HCT116 (cell line): ENCODE data around the gene KRTAP5-3.

Experiments
- CEBPB ChIP-seq: IDR thresholded peaks from 2 replicates; pipeline ENCODE4 v1.6.1; 2012; ENCODE audit warnings: low read depth
- EZH2 ChIP-seq: fragments of 200-600 bp; sonication (generic); IDR thresholded peaks from 2 replicates; pipeline ENCODE4 v1.6.1; 2017; ENCODE audit warnings: antibody characterized with exemption, mixed run types
- EZH2phosphoT487 ChIP-seq: fragments of 200-600 bp; IDR thresholded peaks from 2 replicates; pipeline ENCODE4 v1.6.1; 2018; ENCODE audit warnings: antibody characterized with exemption, borderline replicate concordance
- POLR2A ChIP-seq: IDR thresholded peaks from 2 replicates; pipeline ENCODE4 v1.7.0; 2011; ENCODE audit warnings: borderline replicate concordance; ENCODE audit not compliant: insufficient read depth, insufficient read length; ENCODE audit errors: extremely low read depth
- RAD21 ChIP-seq: IDR thresholded peaks from 2 replicates; pipeline ENCODE4 v1.6.1; 2012; ENCODE audit warnings: low read depth, mild to moderate bottlenecking
- ZNF274 ChIP-seq: fragments of 200-500 bp; sonication (Bioruptor generic); IDR thresholded peaks from 2 replicates; pipeline ENCODE4 v1.6.1; 2014; ENCODE audit warnings: mild to moderate bottlenecking, low read depth, low read length, inconsistent platforms
- TF ChIP-seq, protein P1 (sequence below), 3 experiments: fragments of 200-600 bp in 1 of 3; sonication (generic) in 1 of 3; IDR thresholded peaks in 2 of 3; conservative IDR thresholded peaks in 1 of 3; 2 replicates each; pipeline ENCODE4 v1.5.1; 2012 to 2017; ENCODE audit warnings: low read depth in 2 of 3, low read length in 2 of 3, antibody characterized with exemption in 1 of 3, borderline replicate concordance in 1 of 3, control low read depth in 1 of 3, mild to moderate bottlenecking in 1 of 3, mixed read lengths in 1 of 3, mixed run types in 1 of 3, moderate library complexity in 1 of 3; ENCODE audit not compliant: insufficient read depth in 1 of 3
- TF ChIP-seq, protein P2 (sequence below): IDR thresholded peaks from 2 replicates; pipeline ENCODE4 v1.6.1; 2012

DNA sequence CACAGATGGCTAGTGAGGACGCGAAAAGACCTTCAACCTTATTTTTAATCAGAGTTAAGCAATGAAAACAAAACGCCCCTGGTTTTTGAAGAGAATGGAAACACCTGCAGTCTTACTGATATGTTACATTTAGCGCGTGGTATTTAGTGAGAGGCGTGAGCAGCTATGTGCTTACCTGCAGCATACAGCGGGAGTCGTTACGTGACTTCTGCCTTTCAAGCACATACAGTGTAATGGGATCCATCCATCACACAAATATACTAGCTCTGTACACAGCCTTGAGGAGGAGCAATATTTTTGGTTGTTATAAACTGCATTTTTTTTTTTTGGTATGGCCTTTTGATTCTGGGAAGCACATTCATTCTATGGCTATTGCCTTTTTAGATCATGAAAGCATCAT is 15.6 kb downstream of the KRTAP5-3 start:
- TF ChIP-seq POLR2A = no peak
- no peak for TF ChIP-seq EZH2phosphoT487
- TF ChIP-seq, protein P1, sequence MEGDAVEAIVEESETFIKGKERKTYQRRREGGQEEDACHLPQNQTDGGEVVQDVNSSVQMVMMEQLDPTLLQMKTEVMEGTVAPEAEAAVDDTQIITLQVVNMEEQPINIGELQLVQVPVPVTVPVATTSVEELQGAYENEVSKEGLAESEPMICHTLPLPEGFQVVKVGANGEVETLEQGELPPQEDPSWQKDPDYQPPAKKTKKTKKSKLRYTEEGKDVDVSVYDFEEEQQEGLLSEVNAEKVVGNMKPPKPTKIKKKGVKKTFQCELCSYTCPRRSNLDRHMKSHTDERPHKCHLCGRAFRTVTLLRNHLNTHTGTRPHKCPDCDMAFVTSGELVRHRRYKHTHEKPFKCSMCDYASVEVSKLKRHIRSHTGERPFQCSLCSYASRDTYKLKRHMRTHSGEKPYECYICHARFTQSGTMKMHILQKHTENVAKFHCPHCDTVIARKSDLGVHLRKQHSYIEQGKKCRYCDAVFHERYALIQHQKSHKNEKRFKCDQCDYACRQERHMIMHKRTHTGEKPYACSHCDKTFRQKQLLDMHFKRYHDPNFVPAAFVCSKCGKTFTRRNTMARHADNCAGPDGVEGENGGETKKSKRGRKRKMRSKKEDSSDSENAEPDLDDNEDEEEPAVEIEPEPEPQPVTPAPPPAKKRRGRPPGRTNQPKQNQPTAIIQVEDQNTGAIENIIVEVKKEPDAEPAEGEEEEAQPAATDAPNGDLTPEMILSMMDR (IDR thresholded peaks at IDR 0.05 in 2 of 3, conservative IDR thresholded peaks at IDR 0.05 in 1 of 3; ENCODE audit: borderline replicate concordance in 1 of 3, insufficient read depth in 1 of 3, low read depth in 2 of 3, low read length in 2 of 3) = no peak
- TF ChIP-seq CEBPB = no peak
- no peak for TF ChIP-seq ZNF274
- TF ChIP-seq RAD21 = no peak
- TF ChIP-seq, protein P2, sequence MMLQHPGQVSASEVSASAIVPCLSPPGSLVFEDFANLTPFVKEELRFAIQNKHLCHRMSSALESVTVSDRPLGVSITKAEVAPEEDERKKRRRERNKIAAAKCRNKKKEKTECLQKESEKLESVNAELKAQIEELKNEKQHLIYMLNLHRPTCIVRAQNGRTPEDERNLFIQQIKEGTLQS = no peak
- TF ChIP-seq EZH2 = no peak
